CD8-positive, alpha-beta memory T cell (primary cell): ENCODE data around the gene RC3H2. TPM values are rescaled to one million over a fixed set of nuclear protein-coding genes. Genes with fewer than 3 reads are reported as not detected.
"Not testable (repeated sequence)": the region's sequence is repeated elsewhere in the genome, so short reads cannot be mapped to it uniquely, and the experiment has no call there.

Source experiments
- CTCF ChIA-PET: fragments of 350-600 bp; sonication (Branson Sonifier 250); formaldehyde crosslinking; loops from one replicate; lab custom pipeline; 2021; ENCODE audit warnings: antibody characterized with exemption; lab: Charles Lee
- POLR2A ChIA-PET: fragments of 350-600 bp; sonication (Branson Sonifier 250); formaldehyde crosslinking; loops from one replicate; lab custom pipeline; 2021; ENCODE audit warnings: antibody characterized with exemption; lab: Charles Lee
- DNase-seq, 5 donors: peaks; one replicate each; pipeline versions ENCODE4 v3.0.0 to v3.0.0-alpha.2; 2020 to 2022; ENCODE audit warnings: mixed read lengths in 1 of 5
- H3K27ac ChIP-seq: one replicate; pipeline ENCODE4 v1.7.0; 2013; ENCODE audit warnings: low read depth, mild to moderate bottlenecking, low read length, moderate library complexity
- H3K27me3 ChIP-seq: 2 replicates; pipeline ENCODE4 v1.7.0; 2013; ENCODE audit warnings: low read length, mild to moderate bottlenecking; ENCODE audit not compliant: insufficient read depth, poor library complexity, severe bottlenecking
- H3K36me3 ChIP-seq: 2 replicates; pipeline ENCODE4 v1.7.0; 2013; ENCODE audit warnings: mild to moderate bottlenecking, low read length, moderate library complexity; ENCODE audit not compliant: insufficient read depth
- H3K4me1 ChIP-seq: 2 replicates; pipeline ENCODE4 v1.7.0; 2013; ENCODE audit warnings: mild to moderate bottlenecking, low read length, moderate library complexity; ENCODE audit not compliant: insufficient read depth
- H3K4me3 ChIP-seq: 2 replicates; pipeline ENCODE4 v1.7.0; 2013; ENCODE audit warnings: mild to moderate bottlenecking, low read length
- H3K9me3 ChIP-seq: 2 replicates; pipeline ENCODE4 v1.7.0; 2013; ENCODE audit warnings: mild to moderate bottlenecking, low read length
- H3K27ac Mint-ChIP-seq, 8 donors: one replicate each; pipeline ENCODE4 v1.8.0; 2020 to 2021; ENCODE audit warnings: mixed read lengths in 8 of 8, mild to moderate bottlenecking in 6 of 8, inconsistent platforms in 3 of 8, moderate library complexity in 3 of 8
- H3K27me3 Mint-ChIP-seq, 2 donors: one replicate each; pipeline ENCODE4 v1.8.0; 2020 to 2021; ENCODE audit warnings: mixed read lengths in 2 of 2, mild to moderate bottlenecking in 1 of 2, moderate library complexity in 1 of 2
- H3K36me3 Mint-ChIP-seq, 3 donors: one replicate each; pipeline ENCODE4 v1.8.0; 2020 to 2021; ENCODE audit warnings: mixed read lengths in 3 of 3, inconsistent platforms in 1 of 3, mild to moderate bottlenecking in 1 of 3
- H3K4me1 Mint-ChIP-seq, 3 donors: one replicate each; pipeline ENCODE4 v1.8.0; 2020 to 2021; ENCODE audit warnings: mixed read lengths in 3 of 3, inconsistent platforms in 1 of 3, mild to moderate bottlenecking in 1 of 3
- H3K4me3 Mint-ChIP-seq, 7 donors: one replicate each; pipeline ENCODE4 v1.8.0; 2020 to 2021; ENCODE audit warnings: mixed read lengths in 7 of 7, mild to moderate bottlenecking in 6 of 7, moderate library complexity in 4 of 7, inconsistent platforms in 2 of 7
- H3K9me3 Mint-ChIP-seq, 5 donors: one replicate each; pipeline ENCODE4 v1.8.0; 2020 to 2022; ENCODE audit warnings: mixed read lengths in 5 of 5, mild to moderate bottlenecking in 3 of 5, moderate library complexity in 2 of 5, inconsistent platforms in 1 of 5
- polyA plus RNA-seq: library from polyadenylated mRNA; unstranded; fragments of 300-500 nt; fragmentation: Illumina TruSeq; gene quantifications from one replicate; pipeline ENCODE4 v1.2.3, GENCODE V29; 2021
- total RNA-seq, 2 experiments: library from RNA; stranded (reverse); gene quantifications; one replicate each; pipeline ENCODE4 v1.2.3, GENCODE V29; 2021

Gene RC3H2
- total and polyA plus RNA-seq, 3 experiments from 2014 or later: 32.1 to 34.4 (median 34.0) TPM

DNA sequence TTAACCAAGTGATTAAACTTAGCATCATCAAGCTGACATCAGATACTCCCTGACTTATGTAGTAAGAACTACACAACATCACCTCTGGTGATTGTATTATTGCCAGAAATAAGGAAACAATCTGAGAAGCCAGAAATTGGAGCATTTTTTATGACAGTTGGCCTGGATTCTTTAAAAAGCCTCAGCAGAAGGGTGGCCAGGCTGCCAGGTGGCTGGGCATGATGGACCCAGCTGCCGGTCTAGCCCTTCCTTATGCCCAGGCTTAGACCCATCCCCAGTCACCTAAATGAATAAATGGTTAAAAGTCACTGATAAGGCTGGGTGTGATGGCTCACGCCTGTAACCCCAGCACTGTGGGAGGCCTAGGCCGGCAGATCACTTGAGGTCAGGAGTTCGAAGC lies 92.4 kb downstream of the RC3H2 start:
- H3K36me3 Mint-ChIP-seq: peaks cover 0 to 17% (median 2%) of the 10 kb centered on the region in 3 donors
- H3K4me3 Mint-ChIP-seq: no peak overlapping the region
- H3K27ac Mint-ChIP-seq: peak overlapping the region in 1 of 8 donors; percentile 21
- ChIA-PET POLR2A (no interaction called here), CTCF (interaction anchor here (5.7 kb wide), 1 partner anchor 348 kb away, joined by 33 read pairs; no protein-coding TSS in a partner anchor)
- no peaks in the 10 kb centered on the region for H3K36me3 ChIP-seq
- H3K27me3 ChIP-seq: no peaks in the 10 kb centered on the region
- H3K9me3 Mint-ChIP-seq: no peaks in the 10 kb centered on the region
- no peak overlapping the region for H3K4me3 ChIP-seq
- H3K27me3 Mint-ChIP-seq: no peaks in the 10 kb centered on the region
- H3K27ac ChIP-seq: no peak overlapping the region
- DNase-seq: no peak
- no peaks in the 10 kb centered on the region for H3K9me3 ChIP-seq
- H3K4me1 Mint-ChIP-seq: peaks cover 29 to 39% (median 35%) of the 10 kb centered on the region in 3 donors
- peaks cover 19% of the 10 kb centered on the region for H3K4me1 ChIP-seq

DNA sequence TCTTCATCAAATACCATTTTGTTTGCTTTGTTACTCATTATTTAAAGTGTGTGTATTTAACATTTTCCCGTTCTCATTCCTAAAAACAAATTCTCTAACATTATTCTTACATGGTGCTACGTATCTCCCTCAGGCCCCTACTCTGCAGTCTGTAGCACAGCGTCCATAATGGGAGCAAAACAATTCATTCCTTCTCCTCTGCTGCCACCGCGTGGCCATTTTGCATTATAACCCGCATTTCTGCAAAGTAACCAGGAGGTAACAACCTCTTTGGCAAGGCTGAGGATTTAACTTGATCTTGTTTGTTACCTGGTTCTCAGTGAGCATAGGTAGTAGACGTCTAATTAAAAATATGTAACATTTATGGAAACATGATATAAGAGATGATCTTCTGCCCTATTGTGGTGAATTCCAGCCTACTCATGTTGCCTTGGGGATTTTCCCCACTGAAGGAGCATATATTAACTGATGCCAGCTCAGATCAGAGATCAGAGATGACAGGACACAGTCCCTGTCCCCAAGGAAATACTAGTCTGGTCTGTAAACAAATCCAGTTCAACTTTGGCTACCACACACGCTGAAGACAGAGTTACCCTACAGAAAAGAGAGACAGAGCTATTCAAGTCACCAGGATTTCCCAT lies 94.7 kb downstream of the RC3H2 start:
- Histone ChIP-seq H3K27me3 (no peaks in the 10 kb centered on the region), H3K4me3 (no peak overlapping the region), H3K9me3 (no peaks in the 10 kb centered on the region), H3K27ac (no peak overlapping the region), H3K36me3 (no peaks in the 10 kb centered on the region), H3K4me1 (peaks cover 6% of the 10 kb centered on the region)
- Mint-ChIP-seq H3K4me3 (no peak overlapping the region), H3K4me1 (peaks cover 15 to 29% (median 21%) of the 10 kb centered on the region in 3 donors), H3K27me3 (no peaks in the 10 kb centered on the region), H3K36me3 (peaks cover 0 to 6% (median 3%) of the 10 kb centered on the region in 3 donors), H3K9me3 (no peaks in the 10 kb centered on the region), H3K27ac (no peak overlapping the region)
- ChIA-PET CTCF (interaction anchor here (0.8 to 5.7 kb wide), 9 partner anchors 9 to 715 kb away, joined by 3 to 33 read pairs (median 4); partner anchors contain the start of gene PDCL), POLR2A (no interaction called here)
- peak; percentile 57 to 79 (median 58) for DNase-seq

DNA sequence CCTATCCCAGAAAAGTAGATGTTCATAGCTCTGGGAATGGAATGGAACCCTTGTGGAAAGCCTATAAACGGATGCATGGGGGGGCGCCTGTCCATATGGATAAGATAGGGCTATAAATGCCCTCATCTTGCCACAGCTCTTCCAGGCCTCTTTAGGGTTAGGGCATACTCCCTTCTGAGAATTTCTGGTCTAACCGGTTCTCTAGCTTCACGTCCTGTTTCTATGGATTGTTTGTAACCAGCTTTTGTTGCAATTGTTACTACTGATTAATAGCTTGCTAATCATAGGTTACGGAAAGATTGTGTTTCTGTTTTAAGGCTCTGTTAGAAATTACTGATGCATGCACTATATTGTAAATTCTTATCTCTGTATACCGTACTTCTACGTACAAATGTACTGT lies 95.9 kb downstream of the RC3H2 start:
- H3K27me3 Mint-ChIP-seq, H3K36me3 Mint-ChIP-seq, H3K9me3 ChIP-seq, H3K4me1 ChIP-seq, H3K4me3 ChIP-seq, H3K9me3 Mint-ChIP-seq, H3K27me3 ChIP-seq, H3K27ac Mint-ChIP-seq, DNase-seq, H3K4me3 Mint-ChIP-seq, H3K36me3 ChIP-seq, H3K27ac ChIP-seq, POLR2A ChIA-PET: not testable (repeated sequence)
- CTCF ChIA-PET: interaction anchor here (0.7 to 5.7 kb wide), 5 partner anchors 310 to 714 kb away, joined by 3 to 33 read pairs (median 3); no protein-coding TSS in a partner anchor
- peaks cover 7 to 22% (median 13%) of the 10 kb centered on the region in 3 donors for H3K4me1 Mint-ChIP-seq

DNA sequence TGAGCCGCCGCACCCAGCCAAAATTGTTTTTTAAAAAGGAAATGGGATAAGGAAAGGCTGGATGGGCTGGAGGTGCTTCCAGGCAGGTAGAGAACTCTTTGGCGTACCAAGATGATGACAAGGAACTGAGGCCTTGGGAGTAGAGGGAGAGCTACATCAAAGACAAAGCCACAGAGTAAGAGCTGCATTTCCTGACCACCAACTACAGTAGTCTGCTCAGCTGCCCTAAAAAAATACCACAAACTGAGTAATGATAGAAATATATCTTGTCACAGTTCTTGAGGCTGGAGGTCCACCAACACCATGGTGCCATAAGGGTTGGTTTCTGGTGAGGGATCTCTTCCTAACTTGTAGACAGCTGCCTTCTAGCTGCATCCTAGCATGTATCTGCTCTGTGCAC lies 97.0 kb downstream of the RC3H2 start:
- Histone ChIP-seq H3K4me3 (no peak overlapping the region), H3K4me1 (peaks cover 5% of the 10 kb centered on the region), H3K9me3 (no peaks in the 10 kb centered on the region), H3K27ac (no peak overlapping the region), H3K36me3 (no peaks in the 10 kb centered on the region), H3K27me3 (no peaks in the 10 kb centered on the region)
- Mint-ChIP-seq H3K36me3 (peaks cover 0 to 4% (median 0%) of the 10 kb centered on the region in 3 donors), H3K9me3 (no peaks in the 10 kb centered on the region), H3K27me3 (no peaks in the 10 kb centered on the region), H3K27ac (peak overlapping the region in 1 of 8 donors; percentile 35), H3K4me1 (peaks cover 7 to 22% (median 13%) of the 10 kb centered on the region in 3 donors), H3K4me3 (no peak overlapping the region)
- POLR2A ChIA-PET: no interaction called here
- CTCF ChIA-PET: interaction anchor here (1.0 to 5.7 kb wide), 4 partner anchors 8 to 709 kb away, joined by 3 to 33 read pairs (median 11); no protein-coding TSS in a partner anchor
- no peak for DNase-seq

DNA sequence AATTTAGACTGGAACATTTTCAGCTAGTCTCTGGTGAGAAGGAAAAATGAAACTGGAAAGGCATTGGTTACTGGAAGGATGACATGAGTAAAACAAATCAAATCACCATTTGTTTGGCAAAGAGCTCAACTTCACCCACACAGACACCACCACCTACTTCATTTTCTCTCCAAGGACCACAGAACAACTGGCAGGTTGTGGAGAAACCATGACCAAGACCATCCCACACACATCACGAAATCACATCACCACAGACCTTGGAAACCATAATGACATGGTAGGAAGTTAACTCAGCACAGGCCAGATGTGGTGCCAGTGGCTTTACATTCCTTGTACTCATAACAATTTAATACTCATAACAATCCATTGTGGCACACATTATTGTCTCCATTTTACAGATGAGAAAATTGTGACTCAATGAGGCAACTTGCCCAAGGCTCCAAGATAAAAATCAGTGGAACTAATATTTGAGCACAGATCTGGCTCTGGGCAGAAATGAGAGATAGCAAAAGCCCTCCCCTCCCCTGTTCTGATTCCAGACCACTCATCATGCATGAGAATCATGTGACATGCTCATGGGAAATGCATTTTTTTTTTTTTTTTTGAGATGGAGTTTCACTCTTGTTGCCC lies 97.8 kb downstream of the RC3H2 start:
- CTCF ChIA-PET: interaction anchor here (1.0 to 5.7 kb wide), 4 partner anchors 343 to 709 kb away, joined by 4 to 33 read pairs (median 12); no protein-coding TSS in a partner anchor
- H3K4me3 ChIP-seq: no peak overlapping the region
- H3K4me1 ChIP-seq: peaks cover 5% of the 10 kb centered on the region
- no peaks in the 10 kb centered on the region for H3K27me3 Mint-ChIP-seq
- no peak overlapping the region for H3K27ac ChIP-seq
- no peaks in the 10 kb centered on the region for H3K9me3 ChIP-seq
- no peaks in the 10 kb centered on the region for H3K9me3 Mint-ChIP-seq
- H3K4me1 Mint-ChIP-seq: peaks cover 7 to 22% (median 13%) of the 10 kb centered on the region in 3 donors
- no peaks in the 10 kb centered on the region for H3K27me3 ChIP-seq
- H3K36me3 ChIP-seq: no peaks in the 10 kb centered on the region
- peak overlapping the region in 1 of 8 donors; percentile 48 for H3K27ac Mint-ChIP-seq
- POLR2A ChIA-PET: no interaction called here
- no peak for DNase-seq
- H3K36me3 Mint-ChIP-seq: peaks cover 0 to 4% (median 0%) of the 10 kb centered on the region in 3 donors
- H3K4me3 Mint-ChIP-seq: no peak overlapping the region

DNA sequence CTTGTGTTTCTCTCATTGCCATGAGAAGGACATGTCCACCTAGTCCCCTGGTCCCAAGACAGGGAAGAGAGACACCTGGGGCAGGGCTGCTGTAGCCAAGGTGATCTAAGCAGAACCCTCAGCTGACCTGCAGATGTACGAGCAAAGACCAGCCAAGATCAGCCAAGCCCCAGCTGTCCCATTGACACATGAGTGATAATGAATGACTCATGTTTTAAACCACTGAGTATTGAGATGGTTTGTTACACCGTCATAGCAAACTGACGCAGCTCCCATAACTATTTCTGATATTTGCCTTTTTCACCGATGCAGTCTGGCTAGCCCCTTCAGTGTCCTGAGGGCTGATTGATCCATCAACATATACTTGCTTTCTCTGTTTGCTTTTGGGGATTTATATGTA lies 98.5 kb downstream of the RC3H2 start:
- ChIA-PET POLR2A (no interaction called here), CTCF (interaction anchor here (1.2 kb wide), 1 partner anchor 707 kb away, joined by 5 read pairs; no protein-coding TSS in a partner anchor)
- no peak overlapping the region for H3K27ac Mint-ChIP-seq
- H3K36me3 Mint-ChIP-seq: peaks cover 0 to 4% (median 0%) of the 10 kb centered on the region in 3 donors
- no peaks in the 10 kb centered on the region for H3K27me3 Mint-ChIP-seq
- no peaks in the 10 kb centered on the region for H3K36me3 ChIP-seq
- no peak overlapping the region for H3K4me3 Mint-ChIP-seq
- no peak for DNase-seq
- H3K4me1 ChIP-seq: peaks cover 5% of the 10 kb centered on the region
- H3K4me3 ChIP-seq: no peak overlapping the region
- no peaks in the 10 kb centered on the region for H3K27me3 ChIP-seq
- no peak overlapping the region for H3K27ac ChIP-seq
- H3K9me3 ChIP-seq: no peaks in the 10 kb centered on the region
- H3K9me3 Mint-ChIP-seq: no peaks in the 10 kb centered on the region
- peaks cover 7 to 22% (median 13%) of the 10 kb centered on the region in 3 donors for H3K4me1 Mint-ChIP-seq

DNA sequence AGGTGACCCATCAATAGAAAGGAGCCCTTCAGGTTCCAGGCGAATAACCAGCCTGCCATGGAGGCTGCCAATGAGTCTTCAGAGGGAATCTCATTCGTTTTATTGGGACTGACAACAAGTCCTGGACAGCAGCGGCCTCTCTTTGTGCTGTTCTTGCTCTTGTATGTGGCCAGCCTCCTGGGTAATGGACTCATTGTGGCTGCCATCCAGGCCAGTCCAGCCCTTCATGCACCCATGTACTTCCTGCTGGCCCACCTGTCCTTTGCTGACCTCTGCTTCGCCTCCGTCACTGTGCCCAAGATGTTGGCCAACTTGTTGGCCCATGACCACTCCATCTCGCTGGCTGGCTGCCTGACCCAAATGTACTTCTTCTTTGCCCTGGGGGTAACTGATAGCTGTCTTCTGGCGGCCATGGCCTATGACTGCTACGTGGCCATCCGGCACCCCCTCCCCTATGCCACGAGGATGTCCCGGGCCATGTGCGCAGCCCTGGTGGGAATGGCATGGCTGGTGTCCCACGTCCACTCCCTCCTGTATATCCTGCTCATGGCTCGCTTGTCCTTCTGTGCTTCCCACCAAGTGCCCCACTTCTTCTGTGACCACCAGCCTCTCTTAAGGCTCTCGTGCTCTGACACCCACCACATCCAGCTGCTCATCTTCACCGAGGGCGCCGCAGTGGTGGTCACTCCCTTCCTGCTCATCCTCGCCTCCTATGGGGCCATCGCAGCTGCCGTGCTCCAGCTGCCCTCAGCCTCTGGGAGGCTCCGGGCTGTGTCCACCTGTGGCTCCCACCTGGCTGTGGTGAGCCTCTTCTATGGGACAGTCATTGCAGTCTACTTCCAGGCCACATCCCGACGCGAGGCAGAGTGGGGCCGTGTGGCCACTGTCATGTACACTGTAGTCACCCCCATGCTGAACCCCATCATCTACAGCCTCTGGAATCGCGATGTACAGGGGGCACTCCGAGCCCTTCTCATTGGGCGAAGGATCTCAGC lies 104.8 kb downstream of the RC3H2 start, which contains the start of gene OR1K1:
OR1K1 (plus strand) TSS at position 58 of the 995 bp plus-strand sequence; CDS start at position 58, 0 bp downstream.
- Histone ChIP-seq H3K4me1 (no peaks in the 10 kb centered on the region), H3K4me3 (no peak within 1 kb of the TSS), H3K36me3 (no peaks in the 10 kb centered on the region), H3K9me3 (no peaks in the 10 kb centered on the region), H3K27me3 (no peaks in the 10 kb centered on the region), H3K27ac (no peak within 1 kb of the TSS)
- H3K36me3 Mint-ChIP-seq: peaks cover 0 to 6% (median under 1%) of the 10 kb centered on the region in 3 donors
- CTCF ChIA-PET: no interaction called here
- H3K4me1 Mint-ChIP-seq: peaks cover 0 to 1% (median 0%) of the 10 kb centered on the region in 3 donors
- H3K9me3 Mint-ChIP-seq: no peaks in the 10 kb centered on the region
- H3K4me3 Mint-ChIP-seq: no peak within 1 kb of the TSS
- peaks cover 0 to 1% of the 10 kb centered on the region in 2 donors for H3K27me3 Mint-ChIP-seq
- H3K27ac Mint-ChIP-seq: peak within 1 kb of the TSS in 1 of 8 donors; percentile 84
- no peak for DNase-seq
- POLR2A ChIA-PET: no interaction called here
